OCI-LY1 (cell line): ENCODE data around the gene ANKFY1.

Source experiments
- CTCF ChIP-seq: fragments of 200-600 bp; sonication (generic), shearing (Covaris generic); IDR thresholded peaks from 2 replicates; pipeline ENCODE4 v1.5.1; 2017; ENCODE audit warnings: mild to moderate bottlenecking, antibody characterized with exemption, low read length, moderate library complexity, mixed read lengths
- EZH2 ChIP-seq: fragments of 200-600 bp; sonication (generic), shearing (Covaris generic); IDR thresholded peaks from 2 replicates; pipeline ENCODE4 v1.8.0; 2017; ENCODE audit warnings: borderline replicate concordance, mixed run types, mild to moderate bottlenecking, antibody characterized with exemption, low read length, moderate library complexity, mixed read lengths

GRCh38 chr17:4221163-4221562, 42.6 kb downstream of the ANKFY1 start:
- TF ChIP-seq CTCF (no peak), EZH2 (no peak)
